ENCODE results near the gene OLR1. TPM values are rescaled to one million over a fixed set of nuclear protein-coding genes. Genes with fewer than 3 reads are reported as not detected.

Gene OLR1
- total RNA-seq, 1 donor = 104 TPM

- no peaks in the 10 kb centered on the region for H3K9me3 ChIP-seq (ENCODE audit: low read depth, low read length)
- peaks cover 3% of the 10 kb centered on the region for H3K27me3 ChIP-seq (ENCODE audit: insufficient read depth, low read length)
- H3K4me3 ChIP-seq (ENCODE audit: low read length) = no peak overlapping the region
- peaks cover under 1% of the 10 kb centered on the region for H3K4me1 ChIP-seq (ENCODE audit: insufficient read depth, low read length)
These were observed 24.1 kb downstream of the OLR1 start for GRCh38 chr12:10147714-10148403.

DNA sequence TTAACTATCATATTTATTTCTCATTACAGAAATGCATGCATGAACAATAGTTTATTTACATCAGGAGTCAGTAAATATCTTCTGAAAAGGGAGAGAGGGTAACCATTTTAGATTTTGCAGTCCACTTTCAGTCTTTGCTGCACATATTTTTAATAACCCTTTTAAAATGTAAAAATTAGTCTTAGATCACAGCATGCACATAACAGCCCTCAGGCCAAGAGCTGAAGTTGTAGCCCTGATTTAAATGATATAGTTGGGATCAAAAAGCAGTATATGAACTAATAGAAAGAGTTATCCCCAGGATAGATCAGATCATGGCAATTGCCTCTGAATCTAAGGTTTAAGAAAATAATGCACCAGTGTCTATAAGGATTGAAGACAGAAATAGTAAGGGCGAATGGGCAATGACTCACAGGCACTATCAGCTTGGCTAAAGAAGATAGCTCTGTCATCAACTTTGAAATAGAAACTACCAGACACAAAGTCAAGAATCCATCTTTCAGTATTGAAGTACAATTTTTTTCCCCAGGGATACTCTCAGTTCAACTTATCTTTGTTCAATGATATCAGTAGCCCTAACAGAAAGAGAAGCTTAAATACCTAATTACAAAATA lies 28.8 kb downstream of the OLR1 start:
- Histone ChIP-seq H3K4me3 (ENCODE audit: low read length) (no peak overlapping the region), H3K27me3 (ENCODE audit: insufficient read depth, low read length) (no peaks in the 10 kb centered on the region), H3K9me3 (ENCODE audit: low read depth, low read length) (no peaks in the 10 kb centered on the region), H3K4me1 (ENCODE audit: insufficient read depth, low read length) (peaks cover 6% of the 10 kb centered on the region)

DNA sequence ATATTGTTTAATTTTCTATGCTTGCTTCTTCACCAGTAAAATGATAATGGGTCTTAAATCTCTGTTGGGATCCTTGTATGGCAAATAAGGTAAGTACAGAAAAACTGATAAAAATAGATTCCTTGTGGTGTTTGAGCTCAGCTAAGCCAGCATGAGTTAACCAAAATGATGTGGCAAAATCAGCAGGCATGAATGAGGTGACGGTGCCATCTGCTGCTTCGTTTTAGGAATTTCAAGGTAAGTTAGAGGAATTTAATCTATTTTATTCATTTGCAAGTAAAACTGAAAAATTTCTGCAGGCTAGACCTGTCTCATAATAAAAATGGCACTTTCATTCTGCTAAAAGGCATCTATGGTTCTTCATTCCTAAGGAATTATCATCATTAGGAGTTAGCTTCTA lies 31.9 kb downstream of the OLR1 start:
- H3K4me1 ChIP-seq (ENCODE audit: insufficient read depth, low read length) = peaks cover 6% of the 10 kb centered on the region
- no peaks in the 10 kb centered on the region for H3K9me3 ChIP-seq (ENCODE audit: low read depth, low read length)
- no peak overlapping the region for H3K4me3 ChIP-seq (ENCODE audit: low read length)
- H3K27me3 ChIP-seq (ENCODE audit: insufficient read depth, low read length) = no peaks in the 10 kb centered on the region

DNA sequence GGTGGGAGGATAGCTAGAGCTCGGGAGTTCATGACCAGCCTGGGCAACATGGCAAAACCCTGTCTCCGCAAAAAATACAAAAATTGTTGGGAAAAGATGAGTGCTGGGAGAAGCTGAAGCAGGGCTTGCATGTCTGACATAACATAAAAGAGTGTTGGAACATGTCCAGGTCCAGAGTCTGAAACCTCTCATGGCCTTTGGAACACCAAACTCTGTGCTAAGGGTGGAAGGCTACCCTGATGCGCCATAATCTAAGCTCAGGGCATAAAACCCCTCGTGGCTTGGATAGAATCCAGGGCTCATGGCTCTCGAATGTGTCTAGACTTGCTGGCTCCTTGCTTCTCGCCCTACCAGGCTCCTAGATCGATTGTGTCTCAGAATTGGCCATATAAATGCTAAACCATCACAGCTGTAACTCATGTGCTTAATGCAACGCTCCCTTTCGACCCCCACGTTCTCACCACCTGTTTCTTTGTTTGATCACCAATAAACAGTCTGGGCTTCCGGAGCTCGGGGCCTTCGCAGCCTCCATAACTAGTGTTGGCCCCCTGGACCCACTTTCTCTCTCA lies 35.2 kb downstream of the OLR1 start:
- H3K4me1 ChIP-seq (ENCODE audit: insufficient read depth, low read length) = peaks cover 18% of the 10 kb centered on the region
- no peak overlapping the region for H3K4me3 ChIP-seq (ENCODE audit: low read length)
- H3K27me3 ChIP-seq (ENCODE audit: insufficient read depth, low read length) = no peaks in the 10 kb centered on the region
- H3K9me3 ChIP-seq (ENCODE audit: low read depth, low read length) = no peaks in the 10 kb centered on the region

DNA sequence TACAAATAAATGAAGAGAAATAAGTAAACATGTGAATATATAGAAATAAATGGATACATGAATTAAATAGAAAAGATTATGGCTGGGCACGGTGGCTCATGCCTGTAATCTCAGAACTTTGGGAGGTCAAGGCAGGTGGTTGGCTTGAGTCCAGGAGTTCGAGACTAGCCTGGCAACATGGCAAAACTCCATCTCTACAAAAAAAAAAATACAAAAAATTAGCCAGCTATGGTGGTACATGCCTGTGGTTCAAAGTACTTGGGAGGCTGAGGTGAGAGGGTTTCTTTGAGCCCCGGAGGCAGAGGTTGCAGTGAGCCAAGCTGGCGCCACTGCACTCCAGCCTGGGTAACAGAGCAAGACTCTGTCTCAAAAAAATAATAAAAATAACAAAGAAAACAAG lies 36.8 kb downstream of the OLR1 start:
- H3K4me1 ChIP-seq (ENCODE audit: insufficient read depth, low read length) = peaks cover 29% of the 10 kb centered on the region
- no peak overlapping the region for H3K4me3 ChIP-seq (ENCODE audit: low read length)
- no peaks in the 10 kb centered on the region for H3K9me3 ChIP-seq (ENCODE audit: low read depth, low read length)
- no peaks in the 10 kb centered on the region for H3K27me3 ChIP-seq (ENCODE audit: insufficient read depth, low read length)

GRCh38 chr12:10132850-10133370 lies 39.0 kb downstream of the OLR1 start:
- no peaks in the 10 kb centered on the region for H3K27me3 ChIP-seq (ENCODE audit: insufficient read depth, low read length)
- no peaks in the 10 kb centered on the region for H3K9me3 ChIP-seq (ENCODE audit: low read depth, low read length)
- no peak overlapping the region for H3K4me3 ChIP-seq (ENCODE audit: low read length)
- peaks cover 26% of the 10 kb centered on the region for H3K4me1 ChIP-seq (ENCODE audit: insufficient read depth, low read length)

DNA sequence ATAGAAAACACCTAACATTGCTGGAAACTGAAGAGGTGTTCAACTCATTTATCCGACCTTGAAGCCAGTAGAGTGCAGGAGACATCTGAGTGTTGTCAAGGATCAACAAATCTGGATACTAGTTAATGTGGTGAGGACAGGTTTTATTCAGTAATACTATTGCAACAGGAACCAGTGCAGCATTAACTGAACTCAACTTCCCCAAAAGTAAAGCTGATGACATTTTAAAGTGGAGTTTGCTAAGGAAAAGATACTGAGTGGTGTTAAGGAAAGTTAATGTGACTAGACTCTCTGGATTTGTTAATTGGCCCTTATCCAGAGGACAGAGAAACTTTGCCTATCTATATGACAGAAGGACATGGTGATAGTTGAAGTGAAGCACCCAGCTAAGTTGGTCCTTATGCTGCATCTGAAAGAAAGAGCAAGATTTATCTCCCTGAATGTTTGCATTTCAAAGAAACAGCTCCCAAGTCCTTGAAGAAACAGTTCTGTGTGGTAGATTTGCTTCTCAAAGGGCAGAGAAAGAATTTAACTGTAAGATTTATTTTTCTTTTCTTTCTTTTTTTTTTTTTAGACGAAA lies 40.7 kb downstream of the OLR1 start:
- H3K4me3 ChIP-seq (ENCODE audit: low read length) = no peak overlapping the region
- no peaks in the 10 kb centered on the region for H3K9me3 ChIP-seq (ENCODE audit: low read depth, low read length)
- H3K27me3 ChIP-seq (ENCODE audit: insufficient read depth, low read length) = peaks cover 5% of the 10 kb centered on the region
- peaks cover 32% of the 10 kb centered on the region for H3K4me1 ChIP-seq (ENCODE audit: insufficient read depth, low read length)

- H3K9me3 ChIP-seq (ENCODE audit: low read depth, low read length) = no peaks in the 10 kb centered on the region
- peak within 1 kb of the TSS; percentile 58 for H3K4me3 ChIP-seq (ENCODE audit: low read length)
- peaks cover 32% of the 10 kb centered on the region for H3K4me1 ChIP-seq (ENCODE audit: insufficient read depth, low read length)
- peaks cover 5% of the 10 kb centered on the region for H3K27me3 ChIP-seq (ENCODE audit: insufficient read depth, low read length)
These were observed 41.9 kb downstream of the OLR1 start, which contains the start of gene CLEC7A for GRCh38 chr12:10130042-10130441. Gene CLEC7A, minus strand, starts transcription at chr12:10130199. Its CDS starts 117 bp downstream, at chr12:10130082.

- Histone ChIP-seq H3K4me1 (ENCODE audit: insufficient read depth, low read length) (peaks cover 32% of the 10 kb centered on the region), H3K4me3 (ENCODE audit: low read length) (peak overlapping the region; percentile 58), H3K27me3 (ENCODE audit: insufficient read depth, low read length) (peaks cover 5% of the 10 kb centered on the region), H3K9me3 (ENCODE audit: low read depth, low read length) (no peaks in the 10 kb centered on the region)
These were observed 43.2 kb downstream of the OLR1 start for GRCh38 chr12:10128687-10129086.

- Histone ChIP-seq H3K27me3 (ENCODE audit: insufficient read depth, low read length) (peaks cover 5% of the 10 kb centered on the region), H3K9me3 (ENCODE audit: low read depth, low read length) (no peaks in the 10 kb centered on the region), H3K4me3 (ENCODE audit: low read length) (no peak overlapping the region), H3K4me1 (ENCODE audit: insufficient read depth, low read length) (peaks cover 31% of the 10 kb centered on the region)
These were observed 45.5 kb downstream of the OLR1 start for GRCh38 chr12:10126413-10126812.

DNA sequence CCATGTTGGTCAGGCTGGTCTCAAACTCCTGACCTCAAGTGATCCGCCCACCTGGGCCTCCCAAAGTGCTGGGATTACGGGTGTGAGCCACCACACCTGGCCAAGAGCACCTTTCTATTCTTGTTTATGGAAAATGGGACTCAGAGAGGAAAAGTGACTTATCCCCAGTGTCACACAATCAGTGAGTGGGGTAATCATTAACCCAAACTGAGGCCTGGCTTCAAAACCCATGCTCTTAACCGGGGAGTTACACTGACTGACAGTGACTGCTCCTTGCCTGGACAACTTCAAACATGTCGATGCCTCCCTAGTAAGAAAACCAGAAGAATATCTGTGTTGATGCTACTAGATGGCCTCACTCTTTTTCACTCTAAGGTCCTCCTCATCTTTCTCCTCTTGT lies 49.2 kb downstream of the OLR1 start:
- peaks cover 32% of the 10 kb centered on the region for H3K4me1 ChIP-seq (ENCODE audit: insufficient read depth, low read length)

DNA sequence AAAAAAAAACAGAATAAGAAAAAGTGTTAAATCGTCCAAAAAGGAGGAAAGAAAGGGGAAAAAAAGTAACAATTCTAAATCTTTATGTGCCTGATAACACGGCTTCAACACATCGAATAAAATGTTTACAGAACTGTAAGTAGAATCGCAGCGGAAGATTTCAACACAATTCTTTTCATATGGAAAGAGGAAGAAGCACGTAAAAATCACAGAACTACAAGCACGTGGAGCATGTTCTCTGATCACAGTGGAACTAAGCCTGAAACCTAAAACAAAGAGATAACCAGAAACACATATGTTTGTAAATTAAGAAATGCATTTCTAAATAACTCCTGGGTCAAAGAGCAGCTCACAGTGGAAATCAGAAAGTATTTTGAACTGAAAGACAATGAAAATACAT lies 50.7 kb downstream of the OLR1 start:
- Histone ChIP-seq H3K4me3 (ENCODE audit: low read length) (no peak overlapping the region), H3K4me1 (ENCODE audit: insufficient read depth, low read length) (peaks cover 26% of the 10 kb centered on the region), H3K9me3 (ENCODE audit: low read depth, low read length) (no peaks in the 10 kb centered on the region), H3K27me3 (ENCODE audit: insufficient read depth, low read length) (no peaks in the 10 kb centered on the region)

More for the DNA sequence above, 49.2 kb downstream of the OLR1 start:
- H3K9me3 ChIP-seq (ENCODE audit: low read depth, low read length) = no peaks in the 10 kb centered on the region
- peaks cover 5% of the 10 kb centered on the region for H3K27me3 ChIP-seq (ENCODE audit: insufficient read depth, low read length)
- H3K4me3 ChIP-seq (ENCODE audit: low read length) = no peak overlapping the region

DNA sequence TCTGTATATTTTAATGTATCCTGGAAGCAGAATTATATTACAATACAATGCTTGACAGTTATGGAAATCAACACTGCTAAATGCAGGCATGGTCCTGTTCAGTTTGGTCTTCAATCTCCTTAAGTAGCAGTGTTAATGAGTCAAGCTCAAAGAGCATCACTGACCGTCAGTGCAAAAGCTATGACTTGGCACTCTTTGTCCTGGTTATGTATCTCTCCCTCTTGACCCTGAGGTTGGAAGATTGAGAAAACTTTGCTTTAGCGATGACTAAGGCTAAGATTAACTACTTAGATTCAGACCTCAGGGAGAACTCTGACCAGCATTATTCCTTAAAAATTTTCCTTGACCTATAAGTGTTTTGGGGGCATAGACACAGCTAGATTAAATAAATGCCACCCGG lies 52.9 kb downstream of the OLR1 start:
- Histone ChIP-seq H3K27me3 (ENCODE audit: insufficient read depth, low read length) (no peaks in the 10 kb centered on the region), H3K9me3 (ENCODE audit: low read depth, low read length) (no peaks in the 10 kb centered on the region), H3K4me3 (ENCODE audit: low read length) (no peak overlapping the region), H3K4me1 (ENCODE audit: insufficient read depth, low read length) (peaks cover 26% of the 10 kb centered on the region)

GRCh38 chr12:10115890-10116289 lies 56.0 kb downstream of the OLR1 start:
- H3K27me3 ChIP-seq (ENCODE audit: insufficient read depth, low read length) = no peaks in the 10 kb centered on the region
- H3K4me3 ChIP-seq (ENCODE audit: low read length) = no peak overlapping the region
- H3K9me3 ChIP-seq (ENCODE audit: low read depth, low read length) = no peaks in the 10 kb centered on the region
- peaks cover 12% of the 10 kb centered on the region for H3K4me1 ChIP-seq (ENCODE audit: insufficient read depth, low read length)

GRCh38 chr12:10115311-10115710 lies 56.6 kb downstream of the OLR1 start:
- H3K9me3 ChIP-seq (ENCODE audit: low read depth, low read length) = no peaks in the 10 kb centered on the region
- H3K4me3 ChIP-seq (ENCODE audit: low read length) = no peak overlapping the region
- no peaks in the 10 kb centered on the region for H3K27me3 ChIP-seq (ENCODE audit: insufficient read depth, low read length)
- H3K4me1 ChIP-seq (ENCODE audit: insufficient read depth, low read length) = peaks cover 7% of the 10 kb centered on the region
